ENCODE results near the gene EXD3. TPM values are rescaled to one million over a fixed set of nuclear protein-coding genes. Genes with fewer than 3 reads are reported as not detected.
A peak's percentile ranks its signal among the peaks of the same experiment; 100 is the strongest.

Gene EXD3
- total RNA-seq, 3 donors from 2014 or later: 7.7 to 28.7 (median 20.6) TPM

GRCh38 chr9:137447722-137448601 lies 25.0 kb upstream of the EXD3 start:
- Histone ChIP-seq H3K9me3 (no peaks in the 10 kb centered on the region), H3K27ac (no peak overlapping the region), H3K36me3 (no peaks in the 10 kb centered on the region), H3K27me3 (no peaks in the 10 kb centered on the region), H3K4me3 (no peak overlapping the region), H3K4me1 (peaks cover 4 to 10% of the 10 kb centered on the region in 2 donors)
- intact Hi-C loops (cut with DNase I; ENCODE audit: low total_unique reads): no loop called here
- no peak for DNase-seq (ENCODE audit: low spot score in 2 of 2)
- TF ChIP-seq POLR2A (IDR thresholded peaks at IDR 0.05): no peak
- TF ChIP-seq POLR2AphosphoS5 (IDR thresholded peaks at IDR 0.05): no peak
- no peak for TF ChIP-seq CTCF (IDR thresholded peaks at IDR 0.05)

GRCh38 chr9:137446851-137447471 lies 24.0 kb upstream of the EXD3 start:
- Histone ChIP-seq H3K4me1 (peaks cover 4 to 10% of the 10 kb centered on the region in 2 donors), H3K9me3 (no peaks in the 10 kb centered on the region), H3K27ac (no peak overlapping the region), H3K36me3 (no peaks in the 10 kb centered on the region), H3K4me3 (no peak overlapping the region), H3K27me3 (no peaks in the 10 kb centered on the region)
- intact Hi-C loops (cut with DNase I; ENCODE audit: low total_unique reads): no loop called here
- TF ChIP-seq POLR2A (IDR thresholded peaks at IDR 0.05) (no peak), POLR2AphosphoS5 (IDR thresholded peaks at IDR 0.05) (no peak), CTCF (IDR thresholded peaks at IDR 0.05) (no peak)
- DNase-seq (ENCODE audit: low spot score in 2 of 2): no peak

GRCh38 chr9:137445930-137446431 lies 23.0 kb upstream of the EXD3 start:
- H3K4me1 ChIP-seq: peaks cover 8 to 10% of the 10 kb centered on the region in 2 donors
- H3K36me3 ChIP-seq: no peaks in the 10 kb centered on the region
- TF ChIP-seq CTCF (IDR thresholded peaks at IDR 0.05) (no peak), POLR2A (IDR thresholded peaks at IDR 0.05) (no peak), POLR2AphosphoS5 (IDR thresholded peaks at IDR 0.05) (peak in 1 of 3 donors; percentile 54)
- intact Hi-C loops (cut with DNase I; ENCODE audit: low total_unique reads): no loop called here
- H3K9me3 ChIP-seq: no peaks in the 10 kb centered on the region
- no peak for DNase-seq (ENCODE audit: low spot score in 2 of 2)
- H3K27me3 ChIP-seq: no peaks in the 10 kb centered on the region
- H3K4me3 ChIP-seq: peak overlapping the region in 1 of 3 donors; percentile 10
- no peak overlapping the region for H3K27ac ChIP-seq

- intact Hi-C loops (cut with DNase I; ENCODE audit: low total_unique reads): no loop called here
- DNase-seq (ENCODE audit: low spot score in 2 of 2): peak; percentile 77 to 79
- Histone ChIP-seq H3K9me3 (no peaks in the 10 kb centered on the region), H3K27ac (no peak overlapping the region), H3K4me1 (peaks cover 8 to 10% of the 10 kb centered on the region in 2 donors), H3K4me3 (peak overlapping the region in 1 of 3 donors; percentile 10), H3K36me3 (no peaks in the 10 kb centered on the region), H3K27me3 (no peaks in the 10 kb centered on the region)
- no peak for TF ChIP-seq POLR2AphosphoS5 (IDR thresholded peaks at IDR 0.05)
- peak; percentile 65 to 92 (median 68) for TF ChIP-seq CTCF (IDR thresholded peaks at IDR 0.05)
These were observed 22.4 kb upstream of the EXD3 start for GRCh38 chr9:137445275-137445807.

Data from breast epithelium (tissue), 4 donors.